Caco-2 (cell line): ENCODE measurements around the gene TFB1M. TPM values are rescaled to one million over a fixed set of nuclear protein-coding genes. Genes with fewer than 3 reads are reported as not detected.

ENCODE experiments used
- BruUV-seq: library from RNA; stranded (reverse); fragments of 400-500 nt; replicated peaks from 2 replicates; lab custom pipeline; 2021; lab: Mats Ljungman, UMichigan
- CTCF ChIA-PET: fragments of 300-600 bp; sonication (Branson Sonifier 250); formaldehyde crosslinking; loops from one replicate; lab custom pipeline; 2022; ENCODE audit warnings: antibody characterized with exemption; lab: Charles Lee
- POLR2A ChIA-PET: fragments of 300-600 bp; sonication (Branson Sonifier 250); formaldehyde crosslinking; loops from one replicate; lab custom pipeline; 2022; ENCODE audit warnings: antibody characterized with exemption; lab: Charles Lee
- DNase-seq, 2 experiments: peaks; one replicate each; pipeline versions ENCODE4 v3.0.0 to v3.0.0-alpha.2; 2020 to 2022
- H3K27me3 ChIP-seq: replicated peaks from 2 replicates; pipeline ENCODE4 v1.6.0; 2011; ENCODE audit warnings: low read length; ENCODE audit not compliant: control insufficient read depth, insufficient read depth
- H3K36me3 ChIP-seq: 2 replicates; pipeline ENCODE4 v1.5.1; 2011; ENCODE audit warnings: low read length; ENCODE audit not compliant: control insufficient read depth, insufficient read depth
- H3K4me1 ChIP-seq: fragments of 250-450 bp; sonication (Bioruptor Pico); 2 replicates; pipeline ENCODE4 v1.5.1; 2020; ENCODE audit warnings: mild to moderate bottlenecking
- H3K4me3 ChIP-seq: 2 replicates; pipeline ENCODE4 v1.5.1; 2011; ENCODE audit warnings: low read depth, mild to moderate bottlenecking, control low read depth, low read length
- H3K9me3 ChIP-seq: fragments of 250-450 bp; sonication (Bioruptor Pico); 2 replicates; pipeline ENCODE4 v1.5.1; 2020; ENCODE audit warnings: mild to moderate bottlenecking, moderate library complexity
- H3K27ac Mint-ChIP-seq: one replicate; pipeline ENCODE4 v1.8.0; 2022; ENCODE audit warnings: mixed read lengths; ENCODE audit not compliant: unreplicated experiment
- H3K27me3 Mint-ChIP-seq: one replicate; pipeline ENCODE4 v1.8.0; 2022; ENCODE audit warnings: mixed read lengths; ENCODE audit not compliant: insufficient read depth, unreplicated experiment
- H3K36me3 Mint-ChIP-seq: one replicate; pipeline ENCODE4 v1.8.0; 2022; ENCODE audit warnings: mild to moderate bottlenecking, mixed read lengths; ENCODE audit not compliant: insufficient read depth, unreplicated experiment
- H3K4me1 Mint-ChIP-seq: one replicate; pipeline ENCODE4 v1.8.0; 2022; ENCODE audit warnings: low read depth, mixed read lengths; ENCODE audit not compliant: unreplicated experiment
- H3K4me3 Mint-ChIP-seq: one replicate; pipeline ENCODE4 v1.8.0; 2022; ENCODE audit warnings: mild to moderate bottlenecking, moderate library complexity, mixed read lengths; ENCODE audit not compliant: unreplicated experiment
- H3K9me3 Mint-ChIP-seq: one replicate; pipeline ENCODE4 v1.8.0; 2022; ENCODE audit warnings: mixed read lengths; ENCODE audit not compliant: unreplicated experiment
- intact Hi-C: fragments of 100-400 bp; cut with micrococcal nuclease; formaldehyde crosslinking; loops from one replicate; pipeline ENCODE4 v1.10.0; 2022; ENCODE audit not compliant: unreplicated experiment
- total RNA-seq: library from RNA; stranded (reverse); gene quantifications from 2 replicates; pipeline ENCODE4 v1.2.3, GENCODE V29; 2022
- TF ChIP-seq, protein P1 (sequence below), 2 experiments: fragments of 200-600 bp in 1 of 2; IDR thresholded peaks; 1 replicate in 1 of 2; 2 replicates in 1 of 2; pipeline versions ENCODE4 v1.5.1 to v1.8.0; 2011 to 2022; ENCODE audit warnings: antibody characterized with exemption in 1 of 2, control low read depth in 1 of 2, inconsistent platforms in 1 of 2, low read depth in 1 of 2, low read length in 1 of 2, mild to moderate bottlenecking in 1 of 2, moderate library complexity in 1 of 2; ENCODE audit not compliant: insufficient read depth in 1 of 2, severe bottlenecking in 1 of 2, unreplicated experiment in 1 of 2

Gene TFB1M
- total RNA-seq, 1 experiment from 2014 or later: 35.7 TPM

DNA sequence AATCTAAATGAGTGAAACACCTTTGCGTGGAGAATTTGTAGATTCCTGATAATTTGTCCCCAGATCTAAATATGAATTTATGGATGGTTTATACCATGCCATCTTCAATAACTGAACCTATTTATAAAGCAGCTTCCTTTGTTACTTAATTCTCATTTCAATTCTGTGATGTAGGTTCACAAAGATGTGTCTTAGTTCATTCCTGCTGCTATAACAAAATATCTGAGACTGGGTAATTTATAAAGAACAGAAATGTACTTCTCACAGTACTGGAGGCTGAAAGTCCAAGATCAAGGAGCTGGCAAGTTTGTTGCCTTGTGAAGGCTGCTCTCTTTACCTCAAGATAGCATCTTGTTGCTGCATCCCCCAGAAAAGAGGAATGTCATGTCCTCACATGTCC is 2.1 kb upstream of the TFB1M start:
- H3K4me3 ChIP-seq: no peak overlapping the region
- Mint-ChIP-seq H3K27ac (no peak overlapping the region), H3K4me1 (no peaks in the 10 kb centered on the region), H3K36me3 (peaks cover 31% of the 10 kb centered on the region), H3K27me3 (no peaks in the 10 kb centered on the region), H3K4me3 (no peak overlapping the region), H3K9me3 (no peaks in the 10 kb centered on the region)
- ChIA-PET POLR2A (interaction anchor here (0.6 kb wide), 1 partner anchor 1316 kb away, joined by 4 read pairs; no protein-coding TSS in a partner anchor), CTCF (no interaction called here)
- no peak for DNase-seq
- H3K27me3 ChIP-seq: no peaks in the 10 kb centered on the region
- BruUV-seq: no TSS peak
- H3K4me1 ChIP-seq: no peaks in the 10 kb centered on the region
- H3K36me3 ChIP-seq: no peaks in the 10 kb centered on the region
- H3K9me3 ChIP-seq: no peaks in the 10 kb centered on the region
- intact Hi-C loops: no loop called here
- TF ChIP-seq, protein P1, sequence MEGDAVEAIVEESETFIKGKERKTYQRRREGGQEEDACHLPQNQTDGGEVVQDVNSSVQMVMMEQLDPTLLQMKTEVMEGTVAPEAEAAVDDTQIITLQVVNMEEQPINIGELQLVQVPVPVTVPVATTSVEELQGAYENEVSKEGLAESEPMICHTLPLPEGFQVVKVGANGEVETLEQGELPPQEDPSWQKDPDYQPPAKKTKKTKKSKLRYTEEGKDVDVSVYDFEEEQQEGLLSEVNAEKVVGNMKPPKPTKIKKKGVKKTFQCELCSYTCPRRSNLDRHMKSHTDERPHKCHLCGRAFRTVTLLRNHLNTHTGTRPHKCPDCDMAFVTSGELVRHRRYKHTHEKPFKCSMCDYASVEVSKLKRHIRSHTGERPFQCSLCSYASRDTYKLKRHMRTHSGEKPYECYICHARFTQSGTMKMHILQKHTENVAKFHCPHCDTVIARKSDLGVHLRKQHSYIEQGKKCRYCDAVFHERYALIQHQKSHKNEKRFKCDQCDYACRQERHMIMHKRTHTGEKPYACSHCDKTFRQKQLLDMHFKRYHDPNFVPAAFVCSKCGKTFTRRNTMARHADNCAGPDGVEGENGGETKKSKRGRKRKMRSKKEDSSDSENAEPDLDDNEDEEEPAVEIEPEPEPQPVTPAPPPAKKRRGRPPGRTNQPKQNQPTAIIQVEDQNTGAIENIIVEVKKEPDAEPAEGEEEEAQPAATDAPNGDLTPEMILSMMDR (IDR thresholded peaks at IDR 0.05; ENCODE audit: insufficient read depth in 1 of 2, low read depth in 1 of 2, low read length in 1 of 2, severe bottlenecking in 1 of 2, unreplicated experiment in 1 of 2): no peak

DNA sequence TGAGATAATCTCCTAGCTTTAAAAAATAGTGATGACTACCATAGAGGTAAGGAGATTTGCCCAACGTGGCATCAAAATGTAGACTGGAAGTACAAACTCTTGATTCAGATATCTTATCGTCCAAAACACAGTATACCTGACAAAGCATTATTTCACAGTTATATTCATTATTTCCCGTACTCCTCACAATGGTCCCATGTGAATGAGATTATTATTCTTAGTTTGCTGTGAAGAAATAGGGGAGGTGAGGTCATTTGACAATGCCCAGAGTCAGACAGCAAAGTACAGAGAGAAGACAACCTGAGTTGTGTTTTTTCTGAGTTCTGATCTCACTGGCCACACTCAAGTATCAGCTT is 1.2 kb upstream of the TFB1M start:
- Mint-ChIP-seq H3K27ac (peak overlapping the region; percentile 86), H3K36me3 (peaks cover 40% of the 10 kb centered on the region), H3K9me3 (no peaks in the 10 kb centered on the region), H3K4me3 (peak overlapping the region; percentile 89), H3K4me1 (no peaks in the 10 kb centered on the region), H3K27me3 (no peaks in the 10 kb centered on the region)
- POLR2A ChIA-PET: interaction anchor here (0.9 kb wide), 1 partner anchor 13 kb away, joined by 12 read pairs; no protein-coding TSS in a partner anchor
- Histone ChIP-seq H3K4me3 (peak overlapping the region; percentile 65), H3K36me3 (no peaks in the 10 kb centered on the region), H3K4me1 (no peaks in the 10 kb centered on the region), H3K9me3 (no peaks in the 10 kb centered on the region), H3K27me3 (no peaks in the 10 kb centered on the region)
- CTCF ChIA-PET: no interaction called here
- BruUV-seq: no TSS peak
- TF ChIP-seq, protein P1 (IDR thresholded peaks at IDR 0.05; ENCODE audit: insufficient read depth in 1 of 2, low read depth in 1 of 2, low read length in 1 of 2, severe bottlenecking in 1 of 2, unreplicated experiment in 1 of 2): no peak
- intact Hi-C loops: loop anchor here (2.0 kb wide), 1 partner anchor 139 kb away; no protein-coding TSS in a partner anchor
- no peak for DNase-seq

DNA sequence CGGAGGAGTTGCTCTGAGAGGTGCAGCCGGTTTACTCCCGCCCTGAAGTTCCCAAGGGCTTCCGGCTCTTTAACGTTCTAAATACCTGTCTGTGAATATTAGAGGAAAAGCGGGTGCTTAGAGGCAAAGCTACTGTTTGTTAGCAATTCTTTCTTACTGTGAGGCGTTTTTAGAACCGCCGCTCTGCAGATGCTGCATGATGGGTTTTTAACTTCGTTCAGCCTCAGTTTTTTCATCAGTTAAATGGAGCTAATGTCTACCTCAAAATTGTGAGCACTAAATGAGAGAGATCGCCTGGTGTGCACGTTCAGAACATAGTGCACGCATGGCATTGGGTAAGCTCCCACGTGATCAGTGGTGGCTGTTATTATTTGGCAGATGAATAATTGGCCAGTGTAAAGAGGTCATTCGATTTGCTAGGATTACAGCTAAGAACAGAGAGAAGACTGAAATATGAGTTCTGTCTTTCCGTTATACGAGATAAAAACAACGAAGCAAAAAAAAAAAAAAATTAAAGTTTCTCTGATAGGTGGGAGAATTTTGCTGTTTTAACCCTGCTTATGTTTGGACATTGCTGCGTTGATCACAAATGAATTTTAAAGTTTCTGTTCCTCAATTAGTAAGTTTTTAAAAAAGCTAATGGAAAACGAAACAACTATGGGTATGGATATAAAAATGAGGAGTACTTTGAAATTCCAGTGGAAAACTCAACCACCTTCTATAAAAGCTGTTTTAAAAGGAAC is 660 bp upstream of the TFB1M start:
- POLR2A ChIA-PET: interaction anchor here (0.9 kb wide), 1 partner anchor 14 kb away, joined by 12 read pairs; no protein-coding TSS in a partner anchor
- Mint-ChIP-seq H3K27ac (peak overlapping the region; percentile 86), H3K36me3 (peaks cover 46% of the 10 kb centered on the region), H3K27me3 (no peaks in the 10 kb centered on the region), H3K4me1 (no peaks in the 10 kb centered on the region), H3K4me3 (peak overlapping the region; percentile 89), H3K9me3 (no peaks in the 10 kb centered on the region)
- Histone ChIP-seq H3K4me3 (peak overlapping the region; percentile 65), H3K36me3 (no peaks in the 10 kb centered on the region), H3K4me1 (no peaks in the 10 kb centered on the region), H3K9me3 (no peaks in the 10 kb centered on the region), H3K27me3 (no peaks in the 10 kb centered on the region)
- intact Hi-C loops: loop anchor here (2.0 kb wide), 1 partner anchor 138 kb away; no protein-coding TSS in a partner anchor
- TSS peak; percentile 86 for BruUV-seq
- CTCF ChIA-PET: interaction anchor here (1.9 kb wide), 1 partner anchor 13 kb away, joined by 6 read pairs; no protein-coding TSS in a partner anchor
- DNase-seq: peak in 1 of 2 experiments; percentile 70
- TF ChIP-seq, protein P1 (IDR thresholded peaks at IDR 0.05; ENCODE audit: insufficient read depth in 1 of 2, low read depth in 1 of 2, low read length in 1 of 2, severe bottlenecking in 1 of 2, unreplicated experiment in 1 of 2): no peak
